Measurements from ENCODE around the gene RGS13.

- TF ChIP-seq STAT1 (IDR thresholded peaks at IDR 0.05; ENCODE audit: unreplicated experiment) (no peak), CTCF (conservative IDR thresholded peaks at IDR 0.05; ENCODE audit: low read depth in 2 of 2) (no peak), REST (IDR thresholded peaks at IDR 0.05; ENCODE audit: unreplicated experiment) (no peak), ETS1 (IDR thresholded peaks at IDR 0.05) (no peak), EZH2 (IDR thresholded peaks at IDR 0.05; ENCODE audit: low read depth, unreplicated experiment) (no peak), POLR2AphosphoS5 (IDR thresholded peaks at IDR 0.05; ENCODE audit: low read depth) (no peak), JUNB (IDR thresholded peaks at IDR 0.05; ENCODE audit: unreplicated experiment) (no peak), EZH2phosphoT487 (IDR thresholded peaks at IDR 0.05; ENCODE audit: unreplicated experiment) (no peak), CREB1 (CRISPR knock-in tag; IDR thresholded peaks at IDR 0.05; ENCODE audit: low read depth) (no peak), NANOG (IDR thresholded peaks at IDR 0.05; ENCODE audit: borderline replicate concordance) (no peak), ZNF331 (CRISPR knock-in tag; IDR thresholded peaks at IDR 0.05; ENCODE audit: low read depth) (no peak), ZNF462 (CRISPR knock-in tag; IDR thresholded peaks at IDR 0.05) (no peak)
Measured at GRCh38 chr1:192620071-192620635, 15.8 kb upstream of the RGS13 start.
